Cerebellar cortex (tissue), 1 donor: ENCODE results near the gene HAVCR2.

Experiments
- DNase-seq: peaks from one replicate; pipeline ENCODE4 v3.0.0-alpha.2; 2015; ENCODE audit warnings: low spot score

The HAVCR2 gene

DNA sequence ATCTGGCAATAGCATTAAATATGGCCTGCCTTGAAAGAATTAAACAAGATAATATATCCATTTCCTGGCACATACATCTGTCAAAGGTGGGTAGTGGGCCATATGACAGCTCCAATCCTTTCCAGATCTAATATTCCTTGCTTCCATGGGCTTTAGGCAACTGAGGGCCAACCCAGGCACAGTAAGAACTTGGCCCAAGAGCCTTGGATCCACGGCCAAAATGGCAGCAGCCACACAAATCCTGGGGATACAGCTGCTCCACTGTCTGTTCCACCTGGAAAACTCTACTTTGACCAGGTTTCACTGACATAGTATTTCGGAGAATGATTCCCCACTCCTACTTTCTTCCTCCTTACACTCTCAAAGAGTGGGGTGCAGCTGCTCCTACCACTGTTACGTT lies 63.2 kb downstream of the HAVCR2 start:
- peak; percentile 82 for DNase-seq

GRCh38 chr5:157038568-157039187 lies 70.2 kb downstream of the HAVCR2 start:
- no peak for DNase-seq
